Bronchial epithelial cell (primary cell): ENCODE measurements around the gene CNOT6L. TPM values are rescaled to one million over a fixed set of nuclear protein-coding genes. Genes with fewer than 3 reads are reported as not detected.
"Not testable (repeated sequence)": the region's sequence is repeated elsewhere in the genome, so short reads cannot be mapped to it uniquely, and the experiment has no call there.

Experiments
- DNase-seq: peaks from one replicate; pipeline ENCODE4 v3.0.0-alpha.2; 2010; ENCODE audit warnings: low read depth
- FAIRE-seq: peaks from 2 replicates; lab custom pipeline; 2011; peaks lifted over from hg19 to GRCh38; lab: Jason Lieb, UNC
- H3K27me3 ChIP-seq: 2 replicates; pipeline ENCODE4 v1.5.1; 2011; ENCODE audit warnings: low read length; ENCODE audit not compliant: control insufficient read depth, insufficient read depth
- H3K36me3 ChIP-seq: 2 replicates; pipeline ENCODE4 v1.5.1; 2011; ENCODE audit warnings: low read length; ENCODE audit not compliant: control insufficient read depth, insufficient read depth
- H3K4me3 ChIP-seq: 2 replicates; pipeline ENCODE4 v1.5.1; 2011; ENCODE audit warnings: mild to moderate bottlenecking, low read depth, low read length, control low read depth
- CTCF ChIP-seq: IDR thresholded peaks from 2 replicates; pipeline ENCODE4 v1.5.1; 2011; ENCODE audit warnings: mild to moderate bottlenecking, moderate library complexity, low read length, control low read depth, inconsistent platforms; ENCODE audit not compliant: insufficient read depth, severe bottlenecking
- total RNA-seq: library from RNA; depleted of rRNA; stranded (reverse); fragments of >200 nt; gene quantifications from 2 replicates; pipeline ENCODE4 v1.2.1, GENCODE V29; 2014

Gene CNOT6L
- total RNA-seq, 1 donor from 2014 or later = 15.0 TPM

- H3K27me3 ChIP-seq = no peaks in the 10 kb centered on the region
- no peak overlapping the region for H3K4me3 ChIP-seq
- TF ChIP-seq CTCF = no peak
- no peaks in the 10 kb centered on the region for H3K36me3 ChIP-seq
- FAIRE-seq = no peak
- no peak for DNase-seq
Observed at GRCh38 chr4:77785669-77786068, 33.5 kb downstream of the CNOT6L start.

- Histone ChIP-seq H3K36me3 (no peaks in the 10 kb centered on the region), H3K27me3 (no peaks in the 10 kb centered on the region), H3K4me3 (no peak overlapping the region)
- no peak for FAIRE-seq
- DNase-seq = no peak
- no peak for TF ChIP-seq CTCF
Observed at GRCh38 chr4:77783895-77784294, 35.3 kb downstream of the CNOT6L start.

- DNase-seq (no peak), FAIRE-seq (no peak)
- Histone ChIP-seq H3K27me3 (no peaks in the 10 kb centered on the region), H3K4me3 (no peak overlapping the region), H3K36me3 (no peaks in the 10 kb centered on the region)
- TF ChIP-seq CTCF = no peak
Observed at GRCh38 chr4:77782102-77782835, 36.9 kb downstream of the CNOT6L start.

GRCh38 chr4:77780762-77781161 lies 38.4 kb downstream of the CNOT6L start:
- H3K4me3 ChIP-seq, DNase-seq: not testable (repeated sequence)

GRCh38 chr4:77777135-77777807 lies 41.9 kb downstream of the CNOT6L start:
- no peaks in the 10 kb centered on the region for H3K27me3 ChIP-seq
- DNase-seq (peak; percentile 35), FAIRE-seq (peak; percentile 68)
- H3K4me3 ChIP-seq = no peak overlapping the region
- H3K36me3 ChIP-seq = peaks cover 6% of the 10 kb centered on the region
- TF ChIP-seq CTCF = no peak

More at GRCh38 chr4:77780762-77781161, 38.4 kb downstream of the CNOT6L start:
- not testable (repeated sequence) for H3K36me3 ChIP-seq, FAIRE-seq, H3K27me3 ChIP-seq
